Rectal smooth muscle tissue (tissue), 1 donor: Measurements from ENCODE around the gene GOLGA8M.
"Not testable (repeated sequence)": the region's sequence is repeated elsewhere in the genome, so short reads cannot be mapped to it uniquely, and the experiment has no call there.

Experiments
- H3K27ac ChIP-seq: one replicate; pipeline ENCODE4 v1.7.0; 2013; ENCODE audit warnings: low read depth, low read length, inconsistent platforms
- H3K27me3 ChIP-seq: one replicate; pipeline ENCODE4 v1.7.0; 2013; ENCODE audit warnings: low read length; ENCODE audit not compliant: control insufficient read depth, insufficient read depth
- H3K36me3 ChIP-seq: one replicate; pipeline ENCODE4 v1.7.0; 2013; ENCODE audit warnings: low read length; ENCODE audit not compliant: control insufficient read depth, insufficient read depth
- H3K4me1 ChIP-seq: one replicate; pipeline ENCODE4 v1.7.0; 2013; ENCODE audit warnings: low read length; ENCODE audit not compliant: control insufficient read depth, insufficient read depth
- H3K4me3 ChIP-seq: one replicate; pipeline ENCODE4 v1.7.0; 2013; ENCODE audit warnings: low read length
- H3K9ac ChIP-seq: one replicate; pipeline ENCODE4 v1.7.0; 2013; ENCODE audit warnings: low read length

GOLGA8M gene

DNA sequence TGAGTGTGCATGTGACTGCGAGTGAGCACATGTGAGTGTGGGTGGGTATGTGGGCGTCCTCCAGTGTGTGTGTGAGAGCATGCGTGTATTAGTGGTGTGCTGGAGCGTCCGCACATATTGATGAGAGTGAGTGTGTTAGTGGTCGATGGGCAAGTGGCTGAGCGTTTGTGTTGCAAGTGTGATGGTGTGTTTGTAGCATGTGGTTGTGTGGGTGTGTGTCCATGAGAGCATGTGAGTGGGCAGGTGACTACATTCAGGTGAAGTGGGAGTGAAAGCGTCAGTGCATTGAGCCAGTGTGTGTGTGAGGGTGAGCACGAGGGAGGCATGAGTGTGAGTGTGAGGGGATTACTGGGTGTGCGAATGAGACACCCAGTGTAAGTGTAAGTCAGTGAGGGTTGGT lies 59.7 kb downstream of the GOLGA8M start:
- not testable (repeated sequence) for H3K4me1 ChIP-seq, H3K36me3 ChIP-seq, H3K27me3 ChIP-seq, H3K27ac ChIP-seq, H3K4me3 ChIP-seq, H3K9ac ChIP-seq
